ENCODE results near the gene APOC4.
"Not testable (repeated sequence)": the region's sequence is repeated elsewhere in the genome, so short reads cannot be mapped to it uniquely, and the experiment has no call there.

APOC4 gene, protein sequence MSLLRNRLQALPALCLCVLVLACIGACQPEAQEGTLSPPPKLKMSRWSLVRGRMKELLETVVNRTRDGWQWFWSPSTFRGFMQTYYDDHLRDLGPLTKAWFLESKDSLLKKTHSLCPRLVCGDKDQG
- long read RNA-seq, donor 1 = 0 reads
- long read RNA-seq, donor 2 = 0 reads
- long read RNA-seq, donor 3 = 0 reads
- long read RNA-seq, donor 4 = 0 reads
- long read RNA-seq, donor 5 = 0 reads
- long read RNA-seq, donor 6 = 0 reads
- long read RNA-seq, donor 7 = 0 reads
- long read RNA-seq, donor 8 = 0 reads

DNA sequence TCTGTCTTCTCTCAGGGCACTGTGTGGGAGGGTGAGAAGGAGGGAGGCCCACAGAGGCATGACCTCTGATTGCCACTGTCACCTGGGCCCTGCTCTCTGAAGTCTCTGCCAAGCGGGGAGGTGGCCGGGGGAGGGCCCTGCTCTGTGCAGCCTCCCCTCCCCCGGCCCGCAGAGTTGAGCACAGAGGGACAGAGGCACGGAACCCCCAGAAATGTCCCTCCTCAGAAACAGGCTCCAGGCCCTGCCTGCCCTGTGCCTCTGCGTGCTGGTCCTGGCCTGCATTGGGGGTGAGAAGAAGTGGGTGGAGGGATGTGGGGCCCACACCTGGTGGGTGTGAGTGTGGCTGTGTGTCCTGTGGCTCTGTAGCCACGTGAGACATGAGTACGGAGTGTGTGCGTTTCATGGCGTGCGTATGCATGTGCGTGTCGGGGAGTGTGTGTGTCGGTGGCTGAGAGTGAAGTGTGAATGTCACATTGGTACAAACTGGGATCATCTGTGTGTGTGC, at the start of gene APOC4:
Gene APOC4, plus strand, starts transcription at position 171 of the 505 bp plus-strand sequence. Its CDS starts 41 bp downstream, at position 212.
- DNase-seq = no peak

DNA sequence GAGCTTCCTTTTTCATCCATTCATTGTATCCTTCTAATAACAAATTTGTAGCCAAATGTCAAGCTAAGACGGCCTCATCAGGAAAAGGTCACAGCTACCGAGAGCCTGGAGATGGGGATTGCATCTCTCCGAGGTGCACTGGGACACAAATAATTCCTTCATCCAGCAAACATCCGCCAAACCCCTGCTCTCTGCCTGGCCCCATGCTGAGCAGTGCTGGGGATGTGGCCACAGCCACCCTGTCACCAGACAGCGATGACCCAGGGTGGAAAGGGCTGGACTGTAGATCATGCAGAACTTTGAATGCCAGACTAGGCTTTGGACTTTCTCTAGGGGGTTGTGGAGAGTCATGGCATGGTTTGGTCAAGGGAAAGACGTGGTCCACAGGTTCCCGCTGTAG, 49.1 kb upstream of the APOC4 start:
- no peak for DNase-seq

DNA sequence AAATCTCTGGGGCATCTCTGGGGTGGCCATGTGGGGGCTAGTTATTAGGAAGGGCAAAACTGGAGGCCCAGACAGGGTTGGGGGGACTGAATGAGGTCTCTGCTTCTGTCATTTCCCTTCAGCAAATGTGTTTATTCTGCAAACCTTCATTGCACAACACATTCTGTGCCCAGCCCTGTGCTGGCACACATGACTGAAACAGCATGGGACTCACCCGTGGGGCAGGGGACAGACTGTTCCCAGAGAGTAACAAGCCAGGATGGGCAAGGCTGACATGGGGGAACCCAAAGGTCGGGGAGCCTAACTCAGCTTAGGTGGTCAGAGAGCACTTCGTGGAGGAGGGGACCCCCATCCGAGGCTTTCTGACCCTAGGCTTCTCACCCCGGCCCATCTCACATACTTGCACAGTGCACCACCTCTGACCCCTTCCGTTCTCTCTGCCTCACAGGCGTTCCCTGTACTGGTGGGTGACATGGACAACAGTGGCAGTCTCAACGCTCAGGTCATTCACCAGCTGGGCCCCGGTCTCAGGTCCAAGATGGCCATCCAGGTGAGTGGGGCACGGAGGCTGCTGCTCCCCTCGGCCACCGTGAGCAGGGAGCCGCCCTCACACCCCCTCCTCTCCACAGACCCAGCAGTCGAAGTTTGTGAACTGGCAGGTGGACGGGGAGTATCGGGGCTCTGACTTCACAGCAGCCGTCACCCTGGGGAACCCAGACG, 48.5 kb upstream of the APOC4 start:
- DNase-seq = no peak

DNA sequence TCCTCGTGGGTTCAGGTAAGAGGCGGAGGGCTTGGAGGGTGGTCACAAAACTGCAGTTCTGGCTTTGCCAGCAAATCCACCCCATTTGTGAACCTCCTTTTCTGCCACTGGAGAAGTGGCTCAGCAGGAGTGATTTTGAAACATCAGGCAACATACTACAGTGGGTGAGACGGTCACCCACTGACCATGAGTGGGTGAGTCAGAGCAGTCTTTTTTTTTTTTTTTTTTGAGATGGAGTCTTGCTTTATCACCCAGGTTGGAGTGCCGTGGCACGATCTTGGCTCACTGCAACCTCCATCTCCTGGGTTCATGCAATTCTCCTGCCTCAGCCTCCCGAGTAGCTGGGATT, 48.0 kb upstream of the APOC4 start:
- no peak for DNase-seq

DNA sequence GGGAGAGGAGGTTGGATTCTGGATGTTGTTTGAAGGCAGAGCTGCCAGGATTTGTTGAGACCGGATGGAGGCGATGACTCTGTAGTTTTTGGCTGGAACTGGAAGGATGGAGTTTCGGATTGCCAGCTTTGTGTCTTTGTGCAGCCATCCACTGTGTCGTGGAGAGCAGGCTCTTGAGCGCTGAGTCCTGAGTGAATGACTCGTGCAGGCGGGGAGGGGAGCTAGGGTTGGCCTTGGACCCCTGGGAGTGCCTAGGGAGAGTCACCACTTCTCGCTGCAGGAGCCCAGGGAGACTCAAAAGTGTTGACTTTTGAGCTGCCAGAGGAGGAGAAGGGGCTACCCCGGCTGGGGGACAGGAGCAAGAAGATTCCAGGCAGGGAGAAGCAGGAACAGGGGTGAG, 47.1 kb upstream of the APOC4 start:
- no peak for DNase-seq

DNA sequence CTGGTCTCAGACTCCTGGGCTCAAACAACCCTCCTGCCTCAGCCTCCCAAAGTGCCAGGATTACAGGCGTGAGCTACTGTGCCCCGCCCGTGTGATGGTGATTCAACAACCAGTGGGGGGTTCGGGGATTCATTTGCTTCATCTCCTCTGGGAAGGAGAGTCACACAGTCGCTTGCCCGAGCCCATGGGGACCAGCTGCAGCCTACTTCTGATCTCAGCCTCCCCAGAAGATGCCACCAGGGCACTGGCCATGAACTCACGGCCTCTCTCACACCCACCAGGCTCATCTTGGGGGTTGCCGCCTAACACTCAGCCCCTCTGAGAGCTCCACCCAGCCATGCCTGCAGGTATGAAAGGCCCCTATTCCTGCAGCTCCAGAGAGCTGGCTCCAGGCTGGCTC, 44.2 kb upstream of the APOC4 start:
- DNase-seq = no peak

DNA sequence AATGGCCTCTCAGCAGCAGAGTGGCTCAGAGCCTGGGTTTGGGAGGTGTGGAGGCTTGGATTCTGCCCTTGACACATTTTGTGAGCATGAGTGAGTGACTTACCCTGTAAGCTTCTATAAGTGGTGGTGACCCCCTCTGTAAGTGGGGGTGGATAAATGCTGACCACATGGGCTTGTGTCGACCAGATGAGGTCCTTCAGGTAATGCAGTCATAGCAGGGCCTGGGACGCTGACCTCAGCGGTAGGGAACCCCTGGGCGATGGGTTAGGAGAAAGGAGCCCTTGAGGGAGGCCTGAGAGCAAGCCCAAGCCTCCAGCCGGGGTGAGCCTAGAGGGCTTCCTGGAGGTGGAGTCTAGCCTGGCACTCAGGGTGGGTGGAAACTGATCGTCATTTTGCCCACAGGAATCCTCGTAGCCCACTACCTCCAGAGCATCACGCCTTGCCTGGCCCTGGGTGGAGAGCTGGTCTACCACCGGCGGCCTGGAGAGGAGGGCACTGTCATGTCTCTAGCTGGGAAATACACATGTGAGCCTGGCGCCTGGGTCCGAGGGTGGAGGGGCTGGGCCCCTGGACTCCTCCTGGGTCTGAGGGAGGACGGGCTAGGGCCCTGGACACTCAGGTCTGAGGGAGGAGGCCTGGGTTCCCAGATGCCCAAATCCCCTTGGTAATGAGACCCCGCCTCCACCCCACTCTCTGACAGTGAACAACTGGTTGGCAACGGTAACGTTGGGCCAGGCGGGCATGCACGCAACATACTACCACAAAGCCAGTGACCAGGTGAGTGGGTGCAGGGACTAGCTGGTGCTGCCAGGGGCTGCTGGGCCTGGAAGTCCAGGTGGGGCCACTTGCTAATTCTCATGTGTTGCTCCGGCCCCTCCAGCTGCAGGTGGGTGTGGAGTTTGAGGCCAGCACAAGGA, 41.5 kb upstream of the APOC4 start:
- no peak for DNase-seq

DNA sequence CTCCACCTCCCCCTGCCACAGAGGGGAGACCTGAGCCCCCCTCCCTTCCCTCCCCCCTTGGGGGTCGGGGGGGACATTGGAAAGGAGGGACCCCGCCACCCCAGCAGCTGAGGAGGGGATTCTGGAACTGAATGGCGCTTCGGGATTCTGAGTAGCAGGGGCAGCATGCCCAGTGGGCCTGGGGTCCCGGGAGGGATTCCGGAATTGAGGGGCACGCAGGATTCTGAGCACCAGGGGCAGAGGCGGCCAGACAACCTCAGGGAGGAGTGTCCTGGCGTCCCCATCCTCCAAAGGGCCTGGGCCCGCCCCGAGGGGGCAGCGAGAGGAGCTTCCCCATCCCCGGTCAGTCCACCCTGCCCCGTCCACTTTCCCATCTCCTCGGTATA, 38.8 kb upstream of the APOC4 start:
- DNase-seq = no peak

DNA sequence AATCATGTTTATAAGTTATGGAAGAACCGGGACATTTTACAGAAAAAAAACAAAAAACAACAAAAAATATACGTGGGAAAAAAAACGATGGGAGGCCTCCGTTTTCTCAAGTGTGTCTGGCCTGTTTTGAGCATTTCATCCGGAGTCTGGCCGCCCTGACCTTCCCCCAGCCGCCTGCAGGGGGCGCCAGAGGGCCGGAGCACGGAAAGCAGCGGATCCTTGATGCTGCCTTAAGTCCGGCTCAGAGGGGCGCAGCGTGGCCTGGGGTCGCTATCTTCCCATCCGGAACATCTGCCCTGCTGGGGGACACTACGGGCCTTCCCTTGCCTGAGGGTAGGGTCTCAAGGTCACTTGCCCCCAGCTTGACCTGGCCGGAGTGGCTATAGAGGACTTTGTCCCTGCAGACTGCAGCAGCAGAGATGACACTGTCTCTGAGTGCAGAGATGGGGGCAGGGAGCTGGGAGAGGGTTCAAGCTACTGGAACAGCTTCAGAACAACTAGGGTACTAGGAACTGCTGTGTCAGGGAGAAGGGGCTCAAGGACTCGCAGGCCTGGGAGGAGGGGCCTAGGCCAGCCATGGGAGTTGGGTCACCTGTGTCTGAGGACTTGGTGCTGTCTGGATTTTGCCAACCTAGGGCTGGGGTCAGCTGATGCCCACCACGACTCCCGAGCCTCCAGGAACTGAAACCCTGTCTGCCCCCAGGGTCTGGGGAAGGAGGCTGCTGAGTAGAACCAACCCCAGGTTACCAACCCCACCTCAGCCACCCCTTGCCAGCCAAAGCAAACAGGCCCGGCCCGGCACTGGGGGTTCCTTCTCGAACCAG, 38.2 kb upstream of the APOC4 start:
- peak; percentile 75 for DNase-seq

DNA sequence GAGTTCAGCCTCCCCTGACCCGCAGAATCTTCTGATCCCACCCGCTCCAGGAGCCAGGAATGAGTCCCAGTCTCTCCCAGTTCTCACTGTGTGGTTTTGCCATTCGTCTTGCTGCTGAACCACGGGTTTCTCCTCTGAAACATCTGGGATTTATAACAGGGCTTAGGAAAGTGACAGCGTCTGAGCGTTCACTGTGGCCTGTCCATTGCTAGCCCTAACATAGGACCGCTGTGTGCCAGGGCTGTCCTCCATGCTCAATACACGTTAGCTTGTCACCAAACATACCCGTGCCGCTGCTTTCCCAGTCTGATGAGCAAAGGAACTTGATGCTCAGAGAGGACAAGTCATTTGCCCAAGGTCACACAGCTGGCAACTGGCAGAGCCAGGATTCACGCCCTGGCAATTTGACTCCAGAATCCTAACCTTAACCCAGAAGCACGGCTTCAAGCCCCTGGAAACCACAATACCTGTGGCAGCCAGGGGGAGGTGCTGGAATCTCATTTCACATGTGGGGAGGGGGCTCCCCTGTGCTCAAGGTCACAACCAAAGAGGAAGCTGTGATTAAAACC, 37.5 kb upstream of the APOC4 start:
- DNase-seq = no peak

DNA sequence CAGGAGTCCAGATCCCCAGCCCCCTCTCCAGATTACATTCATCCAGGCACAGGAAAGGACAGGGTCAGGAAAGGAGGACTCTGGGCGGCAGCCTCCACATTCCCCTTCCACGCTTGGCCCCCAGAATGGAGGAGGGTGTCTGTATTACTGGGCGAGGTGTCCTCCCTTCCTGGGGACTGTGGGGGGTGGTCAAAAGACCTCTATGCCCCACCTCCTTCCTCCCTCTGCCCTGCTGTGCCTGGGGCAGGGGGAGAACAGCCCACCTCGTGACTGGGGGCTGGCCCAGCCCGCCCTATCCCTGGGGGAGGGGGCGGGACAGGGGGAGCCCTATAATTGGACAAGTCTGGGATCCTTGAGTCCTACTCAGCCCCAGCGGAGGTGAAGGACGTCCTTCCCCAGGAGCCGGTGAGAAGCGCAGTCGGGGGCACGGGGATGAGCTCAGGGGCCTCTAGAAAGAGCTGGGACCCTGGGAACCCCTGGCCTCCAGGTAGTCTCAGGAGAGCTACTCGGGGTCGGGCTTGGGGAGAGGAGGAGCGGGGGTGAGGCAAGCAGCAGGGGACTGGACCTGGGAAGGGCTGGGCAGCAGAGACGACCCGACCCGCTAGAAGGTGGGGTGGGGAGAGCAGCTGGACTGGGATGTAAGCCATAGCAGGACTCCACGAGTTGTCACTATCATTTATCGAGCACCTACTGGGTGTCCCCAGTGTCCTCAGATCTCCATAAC, 36.4 kb upstream of the APOC4 start, which contains the start of gene APOE:
Gene APOE, plus strand, starts transcription at position 360 of the 724 bp plus-strand sequence. CDS start 829 bp downstream, outside the sequence.
- peak; percentile 64 for DNase-seq

DNA sequence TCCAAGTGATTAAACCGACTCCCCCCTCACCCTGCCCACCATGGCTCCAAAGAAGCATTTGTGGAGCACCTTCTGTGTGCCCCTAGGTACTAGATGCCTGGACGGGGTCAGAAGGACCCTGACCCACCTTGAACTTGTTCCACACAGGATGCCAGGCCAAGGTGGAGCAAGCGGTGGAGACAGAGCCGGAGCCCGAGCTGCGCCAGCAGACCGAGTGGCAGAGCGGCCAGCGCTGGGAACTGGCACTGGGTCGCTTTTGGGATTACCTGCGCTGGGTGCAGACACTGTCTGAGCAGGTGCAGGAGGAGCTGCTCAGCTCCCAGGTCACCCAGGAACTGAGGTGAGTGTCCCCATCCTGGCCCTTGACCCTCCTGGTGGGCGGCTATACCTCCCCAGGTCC, 34.4 kb upstream of the APOC4 start:
- DNase-seq = no peak

DNA sequence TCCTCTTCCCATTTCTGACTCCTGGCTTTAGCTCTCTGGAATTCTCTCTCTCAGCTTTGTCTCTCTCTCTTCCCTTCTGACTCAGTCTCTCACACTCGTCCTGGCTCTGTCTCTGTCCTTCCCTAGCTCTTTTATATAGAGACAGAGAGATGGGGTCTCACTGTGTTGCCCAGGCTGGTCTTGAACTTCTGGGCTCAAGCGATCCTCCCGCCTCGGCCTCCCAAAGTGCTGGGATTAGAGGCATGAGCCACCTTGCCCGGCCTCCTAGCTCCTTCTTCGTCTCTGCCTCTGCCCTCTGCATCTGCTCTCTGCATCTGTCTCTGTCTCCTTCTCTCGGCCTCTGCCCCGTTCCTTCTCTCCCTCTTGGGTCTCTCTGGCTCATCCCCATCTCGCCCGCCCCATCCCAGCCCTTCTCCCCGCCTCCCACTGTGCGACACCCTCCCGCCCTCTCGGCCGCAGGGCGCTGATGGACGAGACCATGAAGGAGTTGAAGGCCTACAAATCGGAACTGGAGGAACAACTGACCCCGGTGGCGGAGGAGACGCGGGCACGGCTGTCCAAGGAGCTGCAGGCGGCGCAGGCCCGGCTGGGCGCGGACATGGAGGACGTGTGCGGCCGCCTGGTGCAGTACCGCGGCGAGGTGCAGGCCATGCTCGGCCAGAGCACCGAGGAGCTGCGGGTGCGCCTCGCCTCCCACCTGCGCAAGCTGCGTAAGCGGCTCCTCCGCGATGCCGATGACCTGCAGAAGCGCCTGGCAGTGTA, 33.8 kb upstream of the APOC4 start:
- DNase-seq = no peak

DNA sequence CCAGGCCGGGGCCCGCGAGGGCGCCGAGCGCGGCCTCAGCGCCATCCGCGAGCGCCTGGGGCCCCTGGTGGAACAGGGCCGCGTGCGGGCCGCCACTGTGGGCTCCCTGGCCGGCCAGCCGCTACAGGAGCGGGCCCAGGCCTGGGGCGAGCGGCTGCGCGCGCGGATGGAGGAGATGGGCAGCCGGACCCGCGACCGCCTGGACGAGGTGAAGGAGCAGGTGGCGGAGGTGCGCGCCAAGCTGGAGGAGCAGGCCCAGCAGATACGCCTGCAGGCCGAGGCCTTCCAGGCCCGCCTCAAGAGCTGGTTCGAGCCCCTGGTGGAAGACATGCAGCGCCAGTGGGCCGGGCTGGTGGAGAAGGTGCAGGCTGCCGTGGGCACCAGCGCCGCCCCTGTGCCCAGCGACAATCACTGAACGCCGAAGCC, 33.2 kb upstream of the APOC4 start:
- no peak for DNase-seq

DNA sequence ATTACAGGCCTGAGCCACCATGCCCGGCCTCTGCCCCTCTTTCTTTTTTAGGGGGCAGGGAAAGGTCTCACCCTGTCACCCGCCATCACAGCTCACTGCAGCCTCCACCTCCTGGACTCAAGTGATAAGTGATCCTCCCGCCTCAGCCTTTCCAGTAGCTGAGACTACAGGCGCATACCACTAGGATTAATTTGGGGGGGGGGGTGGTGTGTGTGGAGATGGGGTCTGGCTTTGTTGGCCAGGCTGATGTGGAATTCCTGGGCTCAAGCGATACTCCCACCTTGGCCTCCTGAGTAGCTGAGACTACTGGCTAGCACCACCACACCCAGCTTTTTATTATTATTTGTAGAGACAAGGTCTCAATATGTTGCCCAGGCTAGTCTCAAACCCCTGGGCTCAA, 32.3 kb upstream of the APOC4 start:
- no peak for DNase-seq

DNA sequence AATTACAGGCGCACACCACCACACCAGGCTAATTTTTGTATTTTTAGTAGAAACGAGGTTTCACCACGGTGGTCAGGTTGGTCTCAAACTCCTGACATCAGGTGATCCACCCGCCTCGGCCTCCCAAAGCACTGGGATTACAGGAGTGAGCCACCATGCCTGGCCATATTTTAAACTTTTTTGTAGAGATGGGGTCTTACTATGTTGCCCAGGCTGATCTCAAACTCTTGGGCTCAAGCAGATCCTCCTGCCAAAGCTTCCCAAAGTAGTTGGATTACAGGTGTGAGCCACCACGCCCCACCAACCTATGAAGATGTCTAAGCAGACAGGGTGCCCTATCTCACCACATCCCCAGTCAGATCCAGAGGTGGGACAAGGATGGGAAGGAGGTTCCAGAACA, 30.1 kb upstream of the APOC4 start:
- not testable (repeated sequence) for DNase-seq

DNA sequence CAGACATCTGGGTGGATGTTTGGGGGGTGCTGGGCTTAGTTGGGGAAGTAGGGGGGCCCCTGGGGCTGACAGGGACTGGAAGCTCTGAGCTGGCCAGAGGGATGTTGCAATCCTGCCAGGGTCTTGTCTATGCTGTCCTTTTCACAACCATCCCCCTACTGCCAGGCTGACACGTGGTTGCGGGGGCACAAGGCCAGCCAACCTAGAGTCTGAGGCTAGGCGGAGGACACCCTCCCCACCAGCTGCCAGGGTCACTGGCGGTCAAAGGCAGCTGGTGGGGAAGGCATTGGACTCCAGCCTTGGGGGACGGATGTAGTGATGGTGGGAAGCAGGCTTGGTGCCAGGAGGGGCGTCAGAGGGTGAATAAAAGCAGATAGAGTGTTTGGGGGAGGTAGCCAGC, 29.2 kb upstream of the APOC4 start:
- DNase-seq = no peak

DNA sequence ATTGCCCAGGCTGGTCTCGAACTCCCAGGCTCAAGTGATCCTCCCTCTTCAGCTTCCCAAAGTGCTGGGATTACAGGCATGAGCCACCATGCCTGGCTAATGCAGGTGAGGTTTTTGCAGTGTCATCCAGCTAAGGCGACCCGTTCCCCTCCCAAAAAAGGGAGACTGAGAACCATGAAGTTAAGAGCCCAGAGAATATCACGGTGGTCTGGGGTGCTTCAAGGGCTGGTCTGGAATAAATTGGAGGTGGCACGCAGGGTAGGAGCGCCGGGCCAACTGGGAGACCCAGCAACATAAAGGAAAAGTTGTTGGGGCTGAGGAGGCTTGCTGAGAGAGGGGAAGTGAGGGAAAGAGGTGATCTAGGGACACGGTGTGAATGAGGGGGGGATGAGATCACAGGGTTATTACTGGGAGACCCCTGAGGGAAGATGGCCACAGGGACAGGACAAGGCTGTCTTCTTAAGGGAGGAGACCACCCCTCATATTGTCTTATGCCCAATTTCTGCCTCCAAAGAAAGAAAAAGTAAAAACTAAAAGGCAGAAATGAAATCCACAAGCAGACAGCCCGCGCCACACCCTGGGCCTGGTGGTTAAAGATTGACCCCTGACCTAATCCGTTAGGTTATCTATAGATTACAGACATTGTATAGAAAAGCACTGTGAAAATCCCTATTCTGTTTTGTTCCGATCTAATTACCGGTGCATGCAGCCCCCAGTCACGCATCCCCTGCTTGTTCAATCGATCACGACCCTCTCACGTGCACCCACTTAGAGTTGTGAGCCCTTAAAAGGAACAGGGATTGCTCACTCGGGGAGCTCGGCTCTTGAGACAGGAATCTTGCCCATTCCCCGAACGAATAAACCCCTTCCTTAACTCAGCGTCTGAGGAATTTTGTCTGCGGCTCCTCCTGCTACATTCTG, 28.3 kb upstream of the APOC4 start:
- not testable (repeated sequence) for DNase-seq

All from right kidney (tissue), 9 donors.